ENCODE measurements around the gene PRSS48.
"Not testable (repeated sequence)": the region's sequence is repeated elsewhere in the genome, so short reads cannot be mapped to it uniquely, and the experiment has no call there.

The PRSS48 gene

DNA sequence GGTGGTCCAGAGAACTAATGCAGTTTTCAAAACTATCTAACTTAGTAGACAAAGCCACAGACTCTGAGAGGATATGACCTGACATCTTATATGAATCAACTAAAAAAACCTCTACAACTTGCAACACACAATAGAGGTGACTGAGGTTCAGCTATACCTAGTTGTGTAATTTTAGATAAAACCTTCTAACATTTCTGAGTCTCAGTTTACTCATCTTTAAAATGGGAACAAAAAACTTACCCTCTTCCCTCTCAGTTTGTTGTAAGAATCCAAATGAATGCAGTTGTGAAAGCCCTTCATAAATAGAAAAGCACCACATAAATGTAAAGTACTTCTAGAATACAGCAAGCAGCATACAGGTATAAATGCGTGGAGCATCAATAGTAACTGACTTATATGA is 42.5 kb downstream of the PRSS48 start:
- DNase-seq = no peak

DNA sequence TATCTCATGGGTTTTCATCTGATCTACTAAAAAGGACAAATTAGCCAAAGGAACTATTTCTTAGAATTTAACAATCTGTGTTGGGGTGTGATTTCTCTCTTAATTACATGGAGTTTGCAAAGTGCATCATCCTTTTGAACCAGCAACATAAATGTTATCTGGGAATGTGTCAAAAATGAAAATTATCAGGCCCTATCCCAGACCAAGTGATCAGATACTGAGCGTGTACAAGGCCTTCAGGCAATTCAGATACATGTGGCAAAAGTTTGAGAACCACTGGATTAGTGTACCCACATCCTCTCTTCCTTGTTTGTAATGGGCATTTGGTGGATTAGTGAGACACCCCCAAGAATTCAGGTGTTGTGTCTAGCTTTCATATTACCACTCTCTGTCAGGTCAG is 44.6 kb downstream of the PRSS48 start:
- no peak for DNase-seq

DNA sequence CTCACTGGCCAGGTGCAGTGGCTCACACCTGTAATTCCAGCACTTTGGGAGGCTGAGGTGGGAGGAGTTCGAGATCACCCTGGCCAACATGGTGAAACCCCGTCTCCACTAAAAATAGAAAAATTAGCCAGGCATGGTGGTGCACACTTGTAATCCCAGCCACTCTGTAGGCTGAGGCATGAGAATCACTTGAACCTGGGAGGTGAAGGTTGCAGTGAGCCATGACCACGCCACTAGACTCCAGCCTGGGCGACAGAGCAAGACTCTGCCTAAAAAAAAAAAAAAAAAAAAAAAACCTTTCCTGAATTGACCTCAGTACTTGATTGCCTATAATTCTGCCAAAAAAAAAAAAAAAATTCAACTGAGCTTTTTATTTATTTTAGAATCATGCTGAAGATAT is 45.2 kb downstream of the PRSS48 start:
- not testable (repeated sequence) for DNase-seq

DNA sequence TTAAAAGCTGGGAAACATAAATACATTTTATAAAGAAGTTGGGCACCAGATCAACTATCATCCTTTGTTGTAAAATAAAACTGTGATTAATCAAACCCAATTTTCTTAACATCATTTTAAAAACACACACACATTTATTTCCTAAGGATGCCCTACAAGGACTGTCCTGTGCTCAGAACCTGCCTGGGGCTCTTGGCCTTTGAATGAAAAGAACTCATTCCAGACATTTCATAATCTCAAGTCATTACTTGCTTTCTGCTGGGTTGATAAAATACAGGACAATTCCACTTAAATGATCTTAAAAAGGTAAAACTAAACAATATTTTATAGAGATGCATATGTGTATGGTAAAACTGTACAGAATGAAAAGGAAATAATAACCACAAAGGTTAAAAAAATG is 45.6 kb downstream of the PRSS48 start:
- no peak for DNase-seq

DNA sequence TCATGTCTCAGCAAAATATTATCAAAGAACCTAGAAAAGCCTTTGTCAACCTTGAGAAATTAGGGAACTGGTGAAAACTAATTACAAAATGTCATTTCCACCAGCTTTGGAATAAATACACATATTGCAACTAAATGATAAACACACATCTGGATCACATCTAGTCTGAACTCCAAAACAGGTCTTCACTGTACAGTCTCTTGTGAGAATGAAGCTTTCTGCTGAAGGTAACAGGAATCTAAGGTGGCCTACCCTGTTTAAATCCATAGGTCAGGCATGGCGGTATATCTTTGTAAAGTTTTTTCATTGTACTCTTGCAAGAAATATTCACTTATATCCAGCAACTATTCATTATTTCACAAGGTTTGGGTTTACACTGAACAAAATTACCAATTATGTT is 46.7 kb downstream of the PRSS48 start:
- DNase-seq = no peak

DNA sequence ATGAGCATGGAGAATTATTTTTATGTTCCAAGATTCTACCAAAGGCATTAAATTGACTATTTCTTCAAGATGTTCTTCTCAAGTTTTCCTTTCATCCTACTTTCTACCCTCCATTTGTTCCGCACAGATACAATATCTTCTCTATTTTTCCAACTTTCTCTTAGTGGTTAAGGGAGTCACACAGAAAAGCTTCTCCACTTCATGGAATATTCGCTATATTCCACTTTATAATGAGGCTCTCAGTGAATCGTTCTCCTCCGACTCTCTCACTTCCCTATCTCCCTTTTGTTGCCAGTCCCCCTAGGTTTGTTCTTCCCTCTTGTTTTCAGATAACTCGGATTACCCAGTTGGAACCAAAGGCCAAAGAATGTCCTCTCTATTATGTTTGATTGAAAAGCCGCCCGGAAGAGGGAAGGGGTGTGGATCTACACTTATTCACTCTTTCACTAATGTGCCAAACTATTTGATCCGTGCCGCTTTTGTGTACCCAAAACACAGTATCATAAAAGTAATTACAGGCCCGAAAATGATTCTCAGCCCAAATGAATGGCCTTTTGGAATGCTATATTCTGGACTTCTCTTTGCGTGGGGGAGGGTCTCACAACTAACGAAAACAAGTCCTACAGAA is 47.3 kb downstream of the PRSS48 start:
- no peak for DNase-seq

DNA sequence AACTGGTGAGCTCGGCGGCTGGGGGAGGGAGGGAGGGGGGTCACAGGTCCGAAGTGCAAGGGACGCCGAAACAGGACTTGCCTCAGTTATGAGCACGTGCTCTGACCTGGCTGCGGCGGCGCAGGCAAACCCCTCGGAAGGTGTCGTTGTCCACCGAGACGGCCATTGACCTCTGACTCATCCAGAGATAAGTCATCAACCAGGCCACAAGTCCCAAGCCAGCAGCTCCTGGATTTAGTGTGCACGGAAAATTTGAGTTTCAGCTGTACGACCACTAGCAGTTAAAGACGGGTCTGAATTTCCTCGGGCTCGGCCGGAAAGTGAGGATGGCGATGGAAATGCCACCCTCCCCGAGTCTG is 47.8 kb downstream of the PRSS48 start:
- peak; percentile 49 for DNase-seq

DNA sequence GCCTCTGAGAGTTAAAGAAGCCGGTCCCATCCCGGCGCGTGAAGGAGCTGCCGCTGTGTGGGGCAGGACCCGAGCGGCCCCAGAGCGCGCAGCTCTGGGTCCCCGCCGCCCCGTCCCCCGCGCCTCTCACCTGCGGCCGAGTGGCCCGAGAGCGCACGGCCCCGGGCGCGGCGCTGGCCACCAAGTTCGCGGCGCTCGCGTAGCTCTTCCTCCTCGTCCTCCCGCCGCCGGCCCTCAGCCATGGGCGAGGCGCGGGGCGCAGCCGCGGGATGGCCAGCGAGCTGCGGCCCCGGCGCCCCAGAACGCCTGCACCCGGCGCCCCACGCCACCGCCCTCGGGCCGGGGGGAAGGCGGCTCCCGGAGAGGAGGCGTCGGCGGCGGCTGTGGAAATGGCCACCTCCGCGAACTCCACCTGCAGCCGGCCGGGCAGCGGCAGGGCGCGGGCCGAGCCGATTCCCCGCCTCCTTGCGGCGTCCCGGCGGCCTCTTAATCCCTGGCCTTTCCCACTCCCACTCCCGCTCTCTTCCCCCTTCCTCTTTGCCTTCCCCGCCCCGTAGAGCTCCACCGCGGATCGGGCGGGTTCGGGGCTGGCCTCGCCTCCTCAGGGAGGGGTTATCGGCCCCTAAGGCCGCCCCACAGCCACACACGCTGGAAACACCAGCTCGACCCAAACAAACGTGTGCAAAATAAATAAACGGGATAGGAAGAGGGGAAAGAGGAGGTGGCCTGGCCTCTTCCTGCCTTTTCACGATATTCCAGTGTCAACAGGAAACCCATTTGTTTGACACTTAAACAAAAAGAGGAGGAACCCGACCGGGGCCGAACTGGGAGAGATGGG is 48.4 kb downstream of the PRSS48 start, which contains the start of gene SH3D19:
Gene SH3D19 (minus strand): TSS at position 495 of the 838 bp plus-strand sequence. CDS start 253 bp downstream, at position 242.
- DNase-seq = peak; percentile 30

DNA sequence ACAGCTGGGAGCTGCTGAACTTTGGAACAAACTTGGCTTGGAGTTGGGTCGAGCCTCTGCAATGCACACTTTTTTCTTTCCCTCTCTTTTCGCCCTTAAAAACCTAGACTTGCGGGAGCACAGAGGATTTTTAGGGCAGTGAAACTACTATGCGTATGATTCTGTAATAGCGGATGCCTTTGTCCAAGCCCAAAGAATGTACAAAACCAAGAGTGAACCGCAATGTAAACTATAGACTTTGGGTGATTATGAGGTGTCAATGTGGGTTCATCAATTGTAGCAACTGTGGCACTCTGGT is 48.9 kb downstream of the PRSS48 start:
- no peak for DNase-seq

DNA sequence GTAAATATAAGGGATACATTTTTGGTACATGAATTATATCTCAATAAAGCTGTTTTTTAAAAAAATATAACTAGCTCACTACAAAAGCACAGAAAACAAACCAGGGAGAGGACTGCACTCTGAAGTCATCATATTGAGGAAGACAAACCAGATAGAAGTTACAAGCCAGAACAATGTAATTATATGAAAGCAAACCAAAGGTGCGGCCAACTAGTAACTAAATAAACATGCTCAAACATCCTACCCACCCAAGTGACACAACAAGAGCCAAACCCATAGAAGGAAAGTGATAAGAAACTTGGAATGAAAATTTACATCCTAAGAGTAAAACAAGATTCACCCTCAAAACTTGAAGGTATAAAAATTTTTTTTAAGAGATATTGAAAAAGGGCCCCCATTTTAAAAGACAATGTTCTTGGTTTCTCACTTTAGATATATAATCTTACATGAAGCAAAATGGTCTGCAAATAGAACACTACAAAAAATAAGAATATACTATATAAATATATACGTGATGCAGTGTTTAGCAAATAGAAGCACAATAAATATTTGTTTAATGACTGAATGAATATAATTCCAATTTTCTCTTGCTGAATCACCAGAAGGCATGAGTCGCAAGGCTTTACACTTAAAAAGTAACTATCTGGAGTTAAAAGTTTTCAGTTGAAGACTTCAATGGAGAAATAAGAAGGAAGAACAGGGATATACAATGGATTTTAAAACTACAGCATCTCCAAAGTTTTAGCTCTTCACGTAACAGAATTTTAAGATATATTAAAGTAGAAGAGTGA is 52.5 kb downstream of the PRSS48 start:
- DNase-seq = peak; percentile 16

DNA sequence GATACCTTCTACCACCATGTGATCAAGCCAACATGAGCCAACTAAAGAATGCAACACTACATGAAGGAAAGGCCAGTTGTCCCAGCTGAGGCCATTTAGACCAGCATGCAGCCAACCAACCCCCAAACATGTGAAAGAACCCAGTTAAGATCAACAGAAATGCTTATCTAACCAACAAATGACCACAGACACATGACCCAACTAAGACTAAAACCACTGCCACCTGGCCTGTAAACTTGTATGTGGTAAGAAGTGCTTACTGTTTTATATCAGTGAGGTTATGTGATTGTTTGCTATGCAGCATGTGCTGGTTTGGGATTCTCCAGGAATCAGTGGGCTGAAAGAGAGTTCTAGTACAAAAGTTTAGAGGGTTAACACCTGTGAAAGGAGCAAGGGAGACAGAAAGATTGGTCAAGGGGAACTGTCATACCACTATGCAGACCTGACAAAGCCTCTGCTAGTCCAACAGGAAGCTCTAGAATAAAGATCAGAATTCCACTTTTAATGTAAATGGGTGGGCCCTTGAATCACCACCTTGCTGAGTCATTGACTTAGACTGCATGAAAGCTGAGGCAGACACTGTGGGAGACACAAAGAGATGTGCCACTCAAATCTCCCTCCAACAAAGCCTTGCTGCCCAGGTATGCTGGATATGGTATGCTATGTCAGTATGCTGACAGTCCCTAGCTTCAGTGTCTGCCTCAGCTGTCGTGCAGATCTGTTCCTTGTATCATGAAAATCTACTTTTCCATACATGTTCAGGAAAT is 54.5 kb downstream of the PRSS48 start:
- no peak for DNase-seq

DNA sequence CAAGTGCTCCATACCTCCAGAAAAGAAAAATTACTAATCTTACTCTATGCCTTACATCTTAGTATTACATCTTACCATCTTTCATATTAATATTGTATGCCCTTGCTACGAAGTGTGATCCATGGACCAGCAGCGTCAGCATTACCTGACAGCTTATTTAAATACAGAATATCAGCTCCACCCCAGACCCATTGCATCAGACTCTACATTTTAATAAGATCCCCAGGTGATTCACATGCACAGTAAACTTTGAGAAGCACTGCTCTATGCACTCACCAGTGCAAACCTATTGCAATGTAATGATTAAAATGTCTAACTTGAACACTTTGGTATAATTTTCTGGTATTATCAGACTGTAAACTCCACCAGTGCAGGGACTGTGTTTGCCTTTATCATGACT is 62.5 kb downstream of the PRSS48 start:
- DNase-seq = no peak

DNA sequence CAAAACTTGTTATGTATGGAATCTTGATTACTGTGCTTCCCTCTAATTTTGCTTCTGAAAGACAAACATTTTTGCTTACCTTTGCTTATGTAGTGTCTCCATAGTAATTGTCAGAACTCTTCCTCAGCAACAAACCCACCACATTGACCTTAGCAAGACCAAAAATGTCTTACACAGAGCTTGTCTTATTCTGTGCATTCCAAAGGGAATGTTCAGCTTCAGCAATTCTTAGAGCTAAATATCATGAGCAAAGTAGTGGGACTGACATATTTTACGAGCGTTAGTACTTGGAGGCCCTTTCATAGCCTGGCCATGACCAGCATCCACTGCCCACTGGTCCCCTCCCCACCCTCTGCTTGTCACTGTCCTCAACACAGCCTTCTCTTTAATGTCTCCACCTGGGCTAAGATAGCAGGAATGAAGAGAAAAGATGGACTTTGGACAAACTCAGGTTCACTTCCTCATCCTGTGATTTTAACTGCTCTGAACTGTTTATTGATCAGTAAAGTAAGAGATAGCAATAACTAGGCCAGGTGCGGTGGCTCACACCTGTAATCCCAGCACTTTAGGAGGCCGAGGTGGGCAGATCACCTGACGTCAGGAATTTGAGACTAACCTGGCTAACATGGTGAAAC is 63.9 kb downstream of the PRSS48 start:
- DNase-seq = no peak
